HEK293 (cell line): ENCODE data around the gene ARMC2.

Experiments used
- TF ChIP-seq, protein P1 (sequence below): fragments of 450-650 bp; formaldehyde crosslinking; IDR thresholded peaks from 2 replicates; pipeline ENCODE4 v1.5.1; 2016; ENCODE audit warnings: missing biosample characterization, missing genetic modification characterization
- TF ChIP-seq, protein P2 (sequence below): fragments of 450-650 bp; formaldehyde crosslinking; IDR thresholded peaks from 2 replicates; pipeline ENCODE4 v1.5.1; 2016; ENCODE audit warnings: missing biosample characterization, missing genetic modification characterization

- TF ChIP-seq, protein P1, sequence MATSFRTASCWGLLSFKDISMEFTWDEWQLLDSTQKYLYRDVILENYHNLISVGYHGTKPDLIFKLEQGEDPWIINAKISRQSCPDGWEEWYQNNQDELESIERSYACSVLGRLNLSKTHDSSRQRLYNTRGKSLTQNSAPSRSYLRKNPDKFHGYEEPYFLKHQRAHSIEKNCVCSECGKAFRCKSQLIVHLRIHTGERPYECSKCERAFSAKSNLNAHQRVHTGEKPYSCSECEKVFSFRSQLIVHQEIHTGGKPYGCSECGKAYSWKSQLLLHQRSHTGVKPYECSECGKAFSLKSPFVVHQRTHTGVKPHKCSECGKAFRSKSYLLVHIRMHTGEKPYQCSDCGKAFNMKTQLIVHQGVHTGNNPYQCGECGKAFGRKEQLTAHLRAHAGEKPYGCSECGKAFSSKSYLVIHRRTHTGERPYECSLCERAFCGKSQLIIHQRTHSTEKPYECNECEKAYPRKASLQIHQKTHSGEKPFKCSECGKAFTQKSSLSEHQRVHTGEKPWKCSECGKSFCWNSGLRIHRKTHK (tag by site-specific recombination) = no peak
- TF ChIP-seq, protein P2, sequence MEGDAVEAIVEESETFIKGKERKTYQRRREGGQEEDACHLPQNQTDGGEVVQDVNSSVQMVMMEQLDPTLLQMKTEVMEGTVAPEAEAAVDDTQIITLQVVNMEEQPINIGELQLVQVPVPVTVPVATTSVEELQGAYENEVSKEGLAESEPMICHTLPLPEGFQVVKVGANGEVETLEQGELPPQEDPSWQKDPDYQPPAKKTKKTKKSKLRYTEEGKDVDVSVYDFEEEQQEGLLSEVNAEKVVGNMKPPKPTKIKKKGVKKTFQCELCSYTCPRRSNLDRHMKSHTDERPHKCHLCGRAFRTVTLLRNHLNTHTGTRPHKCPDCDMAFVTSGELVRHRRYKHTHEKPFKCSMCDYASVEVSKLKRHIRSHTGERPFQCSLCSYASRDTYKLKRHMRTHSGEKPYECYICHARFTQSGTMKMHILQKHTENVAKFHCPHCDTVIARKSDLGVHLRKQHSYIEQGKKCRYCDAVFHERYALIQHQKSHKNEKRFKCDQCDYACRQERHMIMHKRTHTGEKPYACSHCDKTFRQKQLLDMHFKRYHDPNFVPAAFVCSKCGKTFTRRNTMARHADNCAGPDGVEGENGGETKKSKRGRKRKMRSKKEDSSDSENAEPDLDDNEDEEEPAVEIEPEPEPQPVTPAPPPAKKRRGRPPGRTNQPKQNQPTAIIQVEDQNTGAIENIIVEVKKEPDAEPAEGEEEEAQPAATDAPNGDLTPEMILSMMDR (tag by site-specific recombination) = no peak
These were observed 22.9 kb upstream of the ARMC2 start for GRCh38 chr6:108825326-108825725.
